A549 (cell line): ENCODE data around the gene POLR2H.

Experiments used
- ATOH8 ChIP-seq: fragments of 250-450 bp; sonication (Bioruptor Pico); IDR thresholded peaks from 2 replicates; pipeline ENCODE4 v1.5.0; 2020; ENCODE audit warnings: low read depth, mild to moderate bottlenecking, moderate library complexity
- CEBPB ChIP-seq, 2 experiments: fragments of >200 bp in 1 of 2; sonication (Bioruptor Twin) in 1 of 2; formaldehyde crosslinking in 1 of 2; IDR thresholded peaks; 2 replicates each; pipeline ENCODE4 v1.6.1; 2012 to 2016
- NPAS2 ChIP-seq: fragments of 250-450 bp; sonication (Bioruptor Pico); IDR thresholded peaks from 2 replicates; pipeline ENCODE4 v1.8.0; 2022; ENCODE audit warnings: mild to moderate bottlenecking, moderate library complexity, borderline replicate concordance
- POLR2A ChIP-seq: IDR thresholded peaks from 2 replicates; pipeline ENCODE4 v1.6.1; 2012; ENCODE audit warnings: mild to moderate bottlenecking, low read length
- RFX5 ChIP-seq: fragments of 450-650 bp; IDR thresholded peaks from 2 replicates; pipeline ENCODE4 v1.7.1; 2014; ENCODE audit warnings: antibody characterized with exemption, mild to moderate bottlenecking, moderate library complexity
- USF2 ChIP-seq: fragments of 450-650 bp; IDR thresholded peaks from 2 replicates; pipeline ENCODE4 v1.6.1; 2014; ENCODE audit warnings: antibody characterized with exemption
- TF ChIP-seq, protein P1 (sequence below): fragments of >200 bp; sonication (Bioruptor Twin); formaldehyde crosslinking; IDR thresholded peaks from 3 replicates; pipeline ENCODE4 v1.6.1; 2016
- TF ChIP-seq, protein P2 (sequence below): fragments of >200 bp; sonication (Bioruptor Twin); formaldehyde crosslinking; IDR thresholded peaks from 3 replicates; pipeline ENCODE4 v1.5.1; 2016

DNA sequence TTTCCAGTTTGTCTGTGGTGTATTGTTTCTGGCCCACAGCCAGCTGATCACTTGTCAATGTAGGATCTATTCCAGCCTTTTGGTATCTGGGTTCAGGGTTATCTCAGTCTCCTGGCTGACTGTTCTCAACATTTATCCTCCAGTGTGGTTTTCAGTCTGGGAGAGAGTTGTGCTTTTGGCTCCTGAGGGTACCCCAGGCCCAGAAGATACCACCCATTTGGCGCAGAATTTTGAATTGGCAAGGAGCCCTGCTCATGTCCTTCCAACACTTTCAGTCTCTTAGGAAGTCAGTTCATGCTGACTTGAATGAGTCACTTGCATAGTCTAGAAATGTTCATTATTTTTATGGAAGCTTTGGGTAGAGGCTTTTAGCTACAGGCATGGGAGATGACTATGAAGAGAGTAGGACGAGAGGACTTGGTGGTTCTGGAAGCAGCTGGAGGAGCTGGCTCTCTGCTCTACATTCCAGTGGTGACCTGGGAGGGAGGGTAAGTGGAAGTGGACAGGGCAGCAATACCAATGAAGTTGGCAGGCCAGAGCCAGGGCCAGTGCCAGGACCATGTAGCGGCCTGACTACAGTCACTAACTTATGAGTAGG, 7.2 kb downstream of the POLR2H start:
- TF ChIP-seq, protein P1, sequence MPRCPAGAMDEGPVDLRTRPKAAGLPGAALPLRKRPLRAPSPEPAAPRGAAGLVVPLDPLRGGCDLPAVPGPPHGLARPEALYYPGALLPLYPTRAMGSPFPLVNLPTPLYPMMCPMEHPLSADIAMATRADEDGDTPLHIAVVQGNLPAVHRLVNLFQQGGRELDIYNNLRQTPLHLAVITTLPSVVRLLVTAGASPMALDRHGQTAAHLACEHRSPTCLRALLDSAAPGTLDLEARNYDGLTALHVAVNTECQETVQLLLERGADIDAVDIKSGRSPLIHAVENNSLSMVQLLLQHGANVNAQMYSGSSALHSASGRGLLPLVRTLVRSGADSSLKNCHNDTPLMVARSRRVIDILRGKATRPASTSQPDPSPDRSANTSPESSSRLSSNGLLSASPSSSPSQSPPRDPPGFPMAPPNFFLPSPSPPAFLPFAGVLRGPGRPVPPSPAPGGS = no peak
- no peak for TF ChIP-seq CEBPB (IDR thresholded peaks at IDR 0.05)
- no peak for TF ChIP-seq NPAS2 (CRISPR knock-in tag)
- TF ChIP-seq RFX5 = no peak
- no peak for TF ChIP-seq POLR2A
- no peak for TF ChIP-seq USF2
- TF ChIP-seq, protein P2, sequence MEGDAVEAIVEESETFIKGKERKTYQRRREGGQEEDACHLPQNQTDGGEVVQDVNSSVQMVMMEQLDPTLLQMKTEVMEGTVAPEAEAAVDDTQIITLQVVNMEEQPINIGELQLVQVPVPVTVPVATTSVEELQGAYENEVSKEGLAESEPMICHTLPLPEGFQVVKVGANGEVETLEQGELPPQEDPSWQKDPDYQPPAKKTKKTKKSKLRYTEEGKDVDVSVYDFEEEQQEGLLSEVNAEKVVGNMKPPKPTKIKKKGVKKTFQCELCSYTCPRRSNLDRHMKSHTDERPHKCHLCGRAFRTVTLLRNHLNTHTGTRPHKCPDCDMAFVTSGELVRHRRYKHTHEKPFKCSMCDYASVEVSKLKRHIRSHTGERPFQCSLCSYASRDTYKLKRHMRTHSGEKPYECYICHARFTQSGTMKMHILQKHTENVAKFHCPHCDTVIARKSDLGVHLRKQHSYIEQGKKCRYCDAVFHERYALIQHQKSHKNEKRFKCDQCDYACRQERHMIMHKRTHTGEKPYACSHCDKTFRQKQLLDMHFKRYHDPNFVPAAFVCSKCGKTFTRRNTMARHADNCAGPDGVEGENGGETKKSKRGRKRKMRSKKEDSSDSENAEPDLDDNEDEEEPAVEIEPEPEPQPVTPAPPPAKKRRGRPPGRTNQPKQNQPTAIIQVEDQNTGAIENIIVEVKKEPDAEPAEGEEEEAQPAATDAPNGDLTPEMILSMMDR = no peak
- no peak for TF ChIP-seq ATOH8 (CRISPR knock-in tag)
